DMS153 (cell line): ENCODE measurements around the gene CYTH4.

Experiments
- DNase-seq: peaks from one replicate; lab custom pipeline; 2025; lab: John Stamatoyannopoulos, UW

CYTH4 gene

DNA sequence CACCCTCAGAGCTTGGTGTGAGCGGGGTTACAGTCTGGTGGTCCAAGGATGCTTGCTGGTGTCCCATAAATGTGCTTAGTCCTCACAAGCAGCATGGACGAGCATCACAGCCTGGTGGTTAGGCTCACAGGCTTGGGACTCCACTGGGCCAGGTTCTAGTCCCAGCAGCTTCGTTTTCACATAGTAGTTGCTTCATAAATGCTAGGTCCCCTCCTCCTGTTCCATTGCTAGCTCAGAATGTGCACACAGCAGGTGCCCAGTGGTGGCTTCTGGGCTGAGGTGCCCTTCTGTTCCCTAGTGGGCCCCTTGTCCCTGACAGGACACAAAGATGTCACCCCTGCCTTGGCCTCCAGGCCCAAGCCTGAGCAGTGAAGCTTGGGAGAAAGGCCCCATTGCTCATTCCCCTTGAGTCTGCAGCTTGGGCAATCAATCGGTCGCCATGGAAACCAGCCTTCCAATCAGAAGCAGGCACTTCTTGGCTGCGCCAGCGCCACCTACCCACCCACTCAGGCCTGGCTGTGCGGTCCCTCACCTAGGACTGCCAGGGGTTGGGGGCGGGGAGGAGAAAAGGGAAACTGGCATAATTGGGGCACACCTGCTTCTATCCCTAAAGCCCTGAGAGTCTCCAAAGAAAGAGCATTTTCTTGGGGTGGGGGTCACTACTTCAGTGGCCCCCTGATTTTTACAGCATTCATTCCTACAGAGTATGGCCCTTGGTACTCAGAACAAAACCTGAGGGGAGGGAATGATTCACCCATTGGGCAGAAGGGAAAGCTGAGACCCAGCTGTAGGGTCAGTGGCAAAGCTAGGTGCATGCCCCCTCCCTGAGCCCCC lies 48.1 kb downstream of the CYTH4 start:
- DNase-seq, result peak; percentile 28

DNA sequence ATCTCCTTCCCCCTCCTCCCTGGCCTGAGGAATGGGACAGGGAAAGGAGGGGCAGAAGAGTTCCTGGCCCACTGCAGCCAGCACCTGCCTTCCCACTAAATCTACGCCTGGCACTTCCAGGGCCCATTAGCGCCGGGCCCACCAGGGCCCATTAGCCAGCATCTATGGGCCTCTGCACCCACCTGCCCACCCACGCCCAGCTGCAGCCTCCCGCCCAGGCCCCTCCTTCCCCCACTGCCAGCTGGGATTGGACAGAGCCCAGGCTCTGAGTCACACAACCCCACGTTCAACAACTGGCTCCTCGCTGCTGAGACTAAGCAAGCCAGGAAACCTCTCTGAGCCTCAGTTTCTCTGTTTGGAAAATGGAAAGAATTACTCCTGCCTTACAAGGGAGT lies 48.7 kb downstream of the CYTH4 start:
- no peak for DNase-seq

DNA sequence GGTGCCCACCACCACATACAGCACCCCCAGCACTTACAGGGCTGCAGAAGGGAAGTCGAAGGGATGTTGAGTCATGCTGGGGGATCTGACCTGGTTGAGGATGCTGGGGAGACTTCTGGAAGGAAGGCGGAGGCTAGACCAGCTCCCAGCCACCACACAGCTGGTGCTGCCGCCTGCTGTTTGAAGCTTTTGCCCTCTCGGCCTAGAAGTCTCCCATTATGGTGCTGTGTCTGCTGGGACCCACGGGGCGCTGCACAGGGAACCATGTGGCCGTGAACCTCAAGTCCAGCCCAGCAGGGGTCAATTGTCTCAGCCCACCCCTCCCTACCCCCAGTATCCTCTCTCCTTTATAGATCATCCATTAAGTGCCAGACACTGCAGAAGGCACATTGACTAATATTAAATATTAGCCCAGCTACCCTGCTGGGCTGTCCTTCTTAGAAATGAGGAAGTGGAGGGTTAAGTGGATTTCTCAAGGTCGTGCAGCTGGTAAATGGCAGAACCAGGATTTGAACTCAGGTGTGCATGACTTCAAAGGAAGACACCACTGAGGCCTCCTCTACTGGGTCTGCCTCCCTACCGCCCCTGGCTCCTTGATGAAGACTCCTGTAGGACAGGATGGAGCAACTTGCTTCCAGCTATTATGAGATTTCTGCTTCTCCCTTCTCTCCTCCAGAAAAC lies 49.7 kb downstream of the CYTH4 start:
- no peak for DNase-seq

DNA sequence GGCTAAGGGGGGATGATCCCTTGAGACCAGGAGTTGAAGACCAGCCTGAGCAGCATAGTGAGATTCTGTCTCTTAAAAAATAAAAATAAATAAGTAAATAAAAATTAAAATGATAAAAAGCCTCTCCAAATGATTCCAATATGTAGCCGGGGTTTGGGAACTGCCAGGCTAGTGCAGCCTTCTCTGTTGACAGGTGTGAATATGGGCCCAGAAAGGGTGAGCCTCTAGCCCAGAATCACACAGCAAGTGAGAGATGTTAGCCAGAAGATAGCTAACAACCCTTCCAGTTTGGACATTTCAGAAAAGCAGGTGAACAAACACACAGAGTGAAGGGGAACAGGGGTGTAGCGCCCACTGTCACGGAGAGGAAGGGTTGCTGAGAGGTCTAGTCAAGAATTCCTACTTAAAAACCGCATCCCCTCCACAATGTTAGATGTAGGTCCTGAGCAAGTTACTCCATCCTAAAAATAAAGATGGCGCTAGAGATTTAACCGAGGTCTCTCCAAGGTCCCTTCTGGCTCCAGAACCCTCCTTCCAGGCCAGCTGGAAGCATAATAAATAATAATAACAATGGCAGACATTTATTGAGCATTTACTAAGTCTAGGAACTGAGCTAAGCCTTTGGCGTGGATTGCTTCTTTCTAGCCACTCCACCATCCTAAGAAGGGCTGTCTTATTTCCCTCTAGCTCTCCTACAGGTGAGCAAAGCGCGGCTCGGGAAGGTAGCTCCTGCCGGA lies 51.6 kb downstream of the CYTH4 start:
- DNase-seq, result no peak

DNA sequence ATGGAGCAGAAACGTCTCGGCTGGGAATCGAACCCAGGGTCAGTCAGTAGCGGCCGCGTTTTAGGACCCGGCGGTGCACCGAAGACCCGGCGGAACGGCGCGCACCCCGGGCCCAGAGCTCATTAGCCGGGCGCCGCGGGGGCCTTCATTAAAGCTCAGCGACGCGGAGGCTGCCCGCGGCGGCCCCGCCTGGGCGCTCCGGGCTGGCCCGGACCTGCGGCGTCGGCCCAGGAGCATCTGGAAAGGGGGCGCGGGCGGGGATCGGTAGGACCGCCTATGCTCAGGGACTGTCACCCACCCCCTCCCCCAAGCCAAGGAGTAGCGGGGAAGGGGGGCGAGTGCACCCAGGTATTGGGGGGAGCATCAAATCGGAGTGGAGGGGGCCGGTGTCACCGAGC lies 52.2 kb downstream of the CYTH4 start:
- no peak for DNase-seq

DNA sequence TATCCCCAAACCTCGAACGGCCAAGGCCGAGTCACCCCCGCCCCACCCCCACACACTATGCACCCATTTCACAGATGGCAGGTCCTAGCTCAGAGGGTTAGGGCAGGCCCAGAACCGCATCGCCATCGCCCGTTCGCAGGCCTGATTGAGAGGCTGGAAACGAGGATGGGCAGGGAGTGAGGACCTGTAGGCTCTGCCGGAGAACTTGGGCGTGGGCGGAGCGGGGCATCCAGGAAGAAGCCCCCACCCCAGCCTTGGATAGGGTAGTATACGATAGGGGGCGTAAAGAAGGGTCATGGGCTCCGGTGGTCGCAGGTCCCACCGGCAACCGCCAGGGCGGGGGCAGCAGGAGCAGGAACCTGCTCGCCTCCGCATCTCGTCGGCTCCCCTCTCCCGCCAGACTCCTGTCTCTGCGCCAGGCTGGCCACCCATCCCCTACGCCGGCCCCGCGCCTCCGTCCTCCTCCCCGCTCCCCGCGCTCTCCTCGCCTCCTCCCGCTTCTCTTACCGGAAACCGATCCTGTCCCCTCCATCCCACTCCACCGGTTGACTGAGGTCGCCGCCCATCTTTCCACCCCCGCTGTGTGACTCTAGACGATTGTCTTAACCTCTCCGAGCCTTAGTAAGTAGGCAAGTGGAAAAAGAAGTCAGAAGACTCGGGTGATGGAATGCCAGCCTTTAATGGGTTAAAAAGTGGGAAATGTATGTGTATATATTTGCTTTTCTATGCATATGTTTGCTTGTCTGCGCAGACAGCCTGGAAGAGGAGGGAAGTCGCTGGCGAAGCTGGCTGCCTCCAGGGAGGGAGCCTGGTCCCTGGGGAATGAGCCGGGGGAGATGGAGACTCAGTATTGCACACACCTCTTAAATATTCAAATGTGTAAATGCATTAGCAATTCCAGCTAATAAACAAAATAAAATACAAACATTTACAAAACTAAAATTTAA lies 52.8 kb downstream of the CYTH4 start:
- DNase-seq, result no peak

DNA sequence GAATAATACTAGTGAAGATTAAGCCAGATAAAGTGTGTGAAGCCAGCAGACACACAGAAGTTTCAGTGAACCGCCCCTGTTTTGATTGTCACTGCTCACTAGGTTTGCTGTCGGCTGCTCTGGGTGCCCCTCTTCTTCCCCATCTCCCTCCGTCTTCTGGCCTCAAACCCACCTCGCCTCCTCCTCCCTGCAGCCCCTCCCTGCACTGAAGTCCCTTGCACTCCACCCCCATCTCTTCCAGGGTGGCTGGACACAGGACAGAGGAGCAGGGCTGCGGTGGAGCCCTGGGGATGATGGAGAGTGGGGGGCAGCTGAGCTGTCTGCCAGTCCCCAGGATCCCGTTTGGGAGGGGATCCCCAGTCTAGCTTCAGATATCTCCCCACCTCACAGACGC lies 53.5 kb downstream of the CYTH4 start:
- DNase-seq, result no peak

DNA sequence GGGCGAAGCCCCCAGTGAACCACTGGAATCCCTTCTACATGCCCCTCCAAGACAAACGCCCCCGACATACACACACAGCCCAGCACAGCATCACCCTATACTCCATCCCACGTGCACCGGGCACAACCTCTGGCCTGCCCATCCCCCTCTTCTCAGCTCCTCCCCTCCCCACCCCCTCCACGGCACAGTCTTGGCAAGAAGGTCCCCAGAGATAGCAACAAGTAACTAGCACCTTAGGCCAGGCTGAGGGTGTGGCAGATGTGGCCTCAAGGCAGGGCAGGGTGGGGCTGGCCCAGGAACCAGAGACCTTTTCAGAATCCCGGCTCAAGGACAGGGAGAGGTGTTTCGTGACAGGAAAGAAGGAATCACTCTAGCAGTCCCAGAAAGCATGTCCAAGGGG lies 54.3 kb downstream of the CYTH4 start:
- DNase-seq, result no peak

DNA sequence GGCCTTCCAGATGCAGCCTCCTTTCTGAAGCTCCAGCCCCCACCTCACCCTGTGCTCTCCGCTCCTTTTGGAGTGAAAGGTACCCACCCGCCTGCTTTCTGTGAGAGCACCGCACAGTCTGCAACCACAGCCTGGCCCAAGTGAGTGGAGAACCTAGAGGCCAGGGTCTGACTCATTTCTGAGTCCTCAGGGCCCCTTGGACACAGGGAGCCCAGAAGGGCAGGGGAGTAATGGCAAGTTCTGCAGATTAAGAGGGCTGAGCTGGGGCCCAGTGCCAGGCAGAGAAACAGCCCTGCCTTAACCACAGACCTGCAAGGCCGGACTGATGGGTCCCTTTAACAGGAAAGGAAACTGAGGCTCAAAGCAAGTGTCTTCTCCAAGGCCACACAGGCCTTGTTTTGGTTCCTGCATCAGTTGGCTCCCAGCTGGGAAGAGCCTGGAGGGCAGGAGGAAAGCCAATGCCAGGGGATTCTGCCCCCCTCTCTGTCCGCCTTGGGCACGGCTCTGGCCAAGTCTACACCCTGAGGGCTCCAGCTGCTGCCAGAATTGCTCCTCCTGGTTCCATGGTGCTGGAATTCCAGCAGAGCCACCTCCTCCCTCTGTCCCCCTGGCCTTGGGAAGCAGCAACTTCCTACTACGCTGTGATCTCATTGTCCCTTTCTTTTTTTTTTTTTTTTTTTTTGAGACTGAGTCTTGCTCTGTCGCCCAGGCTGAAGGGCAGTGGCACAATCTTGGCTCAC lies 55.1 kb downstream of the CYTH4 start:
- DNase-seq, result no peak

DNA sequence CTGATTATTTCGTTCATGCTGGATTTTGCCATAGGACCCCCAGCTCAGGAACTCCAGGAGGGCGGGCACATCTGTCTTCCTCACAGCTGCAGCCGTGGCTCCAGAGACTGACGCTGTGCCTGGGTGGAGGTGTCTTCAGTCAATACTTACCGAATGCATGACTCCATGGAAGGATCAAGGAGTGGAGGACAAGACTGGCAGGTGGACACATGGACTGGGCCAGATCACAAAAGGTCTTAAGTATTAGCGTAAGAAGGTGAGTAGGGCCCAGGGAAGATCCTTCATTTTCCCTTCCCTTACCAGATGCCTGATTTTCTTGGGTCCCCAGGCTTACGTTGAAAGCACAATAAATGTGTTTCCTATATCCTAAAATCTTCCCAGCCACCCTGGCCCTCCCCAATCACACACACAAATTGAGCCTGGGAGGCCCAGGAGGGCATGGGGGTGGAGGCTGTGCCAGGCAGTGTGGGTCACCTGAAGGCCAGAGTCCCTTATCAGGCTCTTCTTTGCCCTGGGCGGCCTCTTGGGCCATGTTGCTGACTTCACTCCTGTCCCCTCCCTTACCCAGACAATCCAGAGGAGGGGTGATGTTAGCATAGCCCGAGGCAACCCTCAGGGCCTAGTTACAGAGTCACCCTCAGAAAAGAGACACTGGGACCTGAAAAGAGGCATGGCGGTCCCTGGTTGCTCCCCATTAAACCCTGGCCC lies 56.4 kb downstream of the CYTH4 start:
- DNase-seq, result no peak

DNA sequence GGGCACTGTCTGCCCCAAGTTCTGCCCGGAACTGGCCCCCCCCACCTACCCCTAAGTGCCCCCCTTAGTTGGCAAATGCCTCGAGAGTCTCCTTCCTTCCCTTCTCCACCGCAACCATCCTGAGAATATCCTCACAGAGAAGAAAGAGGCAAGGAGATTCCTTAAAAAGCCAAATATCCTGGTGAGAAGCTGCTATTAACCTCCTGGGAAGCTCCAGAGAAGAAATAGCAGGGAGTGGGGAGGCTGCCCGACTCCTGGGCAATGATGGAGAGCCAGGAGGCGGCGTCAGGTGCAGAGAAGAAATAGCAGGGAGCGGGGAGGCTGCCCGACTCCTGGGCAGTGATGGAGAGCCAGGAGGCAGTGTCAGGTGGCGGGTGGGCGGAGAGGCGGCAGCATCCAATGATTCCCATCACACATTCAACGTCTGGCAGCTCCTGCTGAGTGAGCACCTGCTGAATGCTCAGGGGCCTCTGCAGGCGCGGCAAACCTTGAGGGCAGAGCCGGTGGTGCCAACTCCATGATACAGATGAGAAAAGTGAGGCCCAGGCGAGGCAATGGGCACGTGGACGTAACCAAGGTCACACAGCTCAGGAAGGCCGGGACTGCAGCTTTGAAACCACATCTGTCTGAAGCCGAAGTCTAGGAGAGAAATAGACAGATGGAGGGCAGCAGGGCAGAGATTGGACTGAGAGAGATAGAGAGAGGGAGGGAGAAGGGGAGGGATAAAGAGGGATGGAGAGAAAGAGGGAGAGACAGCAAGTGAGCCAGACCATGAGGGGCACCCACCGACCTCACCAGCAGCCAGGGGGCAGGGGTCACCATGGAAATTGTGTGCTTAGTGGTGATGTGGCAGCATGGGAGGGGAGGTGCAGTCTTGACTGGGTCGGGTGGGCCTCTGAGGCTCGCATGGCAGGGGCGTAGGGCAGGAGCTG lies 58.3 kb downstream of the CYTH4 start:
- peak; percentile 13 for DNase-seq

DNA sequence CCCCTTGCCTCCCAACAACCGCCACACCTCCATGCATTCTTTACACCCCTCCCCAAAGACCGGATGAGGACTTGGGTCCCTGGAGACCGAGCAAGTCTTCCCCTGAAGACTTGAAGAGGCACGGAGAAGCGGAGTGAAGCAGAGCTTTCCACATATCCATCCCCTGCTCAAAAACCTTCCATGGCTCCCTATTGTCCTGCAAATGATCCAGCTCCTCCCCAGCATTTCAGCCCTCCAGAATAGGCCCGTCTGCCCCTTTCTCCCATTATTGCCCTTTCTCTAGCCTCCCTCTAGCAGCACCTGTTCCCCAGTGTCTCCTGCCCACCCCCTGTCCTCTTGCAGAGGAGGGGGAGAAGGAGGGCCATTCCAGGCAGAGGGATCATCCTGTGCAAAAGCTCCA lies 59.8 kb downstream of the CYTH4 start:
- no peak for DNase-seq

DNA sequence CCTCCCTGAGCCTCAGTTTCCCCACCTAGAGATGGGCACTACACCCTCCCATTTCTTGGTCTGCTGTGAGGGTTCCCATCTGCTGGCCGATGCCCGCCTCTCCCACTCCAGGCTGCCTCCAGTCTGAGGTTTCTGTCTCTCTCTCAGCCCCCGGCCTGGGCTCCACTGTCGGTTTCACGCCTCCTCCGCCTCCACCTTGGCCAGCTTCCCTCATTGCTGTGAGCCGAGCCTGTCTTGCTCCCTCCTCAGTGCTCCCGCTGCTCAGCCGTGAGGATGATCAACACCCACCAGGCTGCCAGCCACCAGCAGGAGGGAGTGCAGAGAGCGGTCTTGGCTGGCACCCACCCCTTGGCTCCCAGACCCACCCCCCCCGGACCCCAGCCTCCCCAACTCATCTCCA lies 61.0 kb downstream of the CYTH4 start:
- DNase-seq, result no peak

DNA sequence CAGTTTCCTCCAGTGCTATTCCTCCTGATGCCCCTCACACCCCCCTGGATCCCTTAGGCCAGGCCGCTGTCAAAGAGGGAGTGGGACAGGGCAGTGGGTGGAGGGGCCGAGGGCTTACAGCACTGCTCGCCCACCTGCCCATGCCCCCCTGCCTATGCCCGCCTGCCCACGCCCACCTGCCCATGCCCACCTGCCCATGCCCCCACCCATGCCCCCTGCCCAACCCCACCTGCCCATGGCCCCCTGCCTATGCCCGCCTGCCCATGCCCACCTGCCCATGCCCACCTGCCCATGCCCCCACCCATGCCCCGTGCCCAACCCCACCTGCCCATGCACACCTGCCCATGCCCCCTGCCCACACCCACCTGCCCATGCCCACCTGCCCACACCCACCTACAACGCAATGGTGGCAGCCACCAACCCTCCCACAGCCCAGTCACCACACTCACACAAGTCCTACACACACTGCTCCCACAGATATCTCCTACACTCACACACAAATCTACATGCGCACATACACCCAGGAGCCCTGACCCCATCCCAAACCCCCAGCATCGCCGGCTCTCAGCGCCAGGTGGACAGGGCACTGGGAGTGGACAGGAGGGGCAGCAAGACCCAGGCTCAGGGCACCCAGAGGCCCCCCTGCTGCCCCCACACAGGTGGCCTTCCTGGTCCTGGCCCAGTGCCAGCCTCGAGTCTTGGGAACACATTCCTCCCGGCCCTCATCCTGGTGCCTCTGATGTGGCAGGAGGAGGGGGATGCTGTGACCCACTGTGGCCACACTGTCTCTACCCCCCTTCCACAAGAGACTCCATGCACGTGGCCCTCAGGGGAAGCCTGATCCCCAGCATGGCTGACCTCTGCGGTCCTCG lies 61.8 kb downstream of the CYTH4 start:
- DNase-seq, result no peak

DNA sequence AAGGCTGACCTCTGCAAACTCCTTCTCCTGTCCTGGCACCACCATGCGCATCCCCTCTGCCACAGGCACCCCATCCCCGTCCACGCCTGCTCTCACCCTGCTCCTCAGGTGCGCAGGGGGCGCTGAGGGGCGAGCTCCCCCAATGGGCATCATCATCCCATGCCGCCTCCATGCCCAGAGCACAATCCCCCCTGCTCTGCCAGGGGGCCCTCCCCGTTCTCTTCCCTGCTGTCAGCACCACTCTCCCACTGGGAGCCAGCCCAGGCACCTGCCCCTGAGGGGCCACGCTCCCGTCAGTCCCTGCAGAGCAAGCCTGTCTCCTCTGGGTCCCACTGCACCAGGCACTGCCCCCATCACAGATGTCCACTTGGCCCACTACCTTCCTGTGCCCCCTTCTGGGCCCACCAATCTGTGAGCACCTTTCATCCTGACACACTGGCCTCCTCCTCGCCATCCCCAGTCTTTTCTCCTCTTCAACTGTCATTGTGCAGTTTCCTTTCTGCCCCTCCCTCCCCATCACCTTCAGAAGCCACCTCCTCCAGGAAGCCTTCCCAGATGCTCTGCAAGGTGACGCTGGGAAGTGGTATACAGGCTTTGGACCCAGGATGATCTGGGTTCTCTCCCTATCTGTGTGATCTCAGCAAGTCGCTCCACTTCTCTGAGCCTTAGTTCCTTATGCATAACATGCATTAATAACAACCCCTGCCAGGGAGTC lies 62.6 kb downstream of the CYTH4 start:
- DNase-seq, result no peak

DNA sequence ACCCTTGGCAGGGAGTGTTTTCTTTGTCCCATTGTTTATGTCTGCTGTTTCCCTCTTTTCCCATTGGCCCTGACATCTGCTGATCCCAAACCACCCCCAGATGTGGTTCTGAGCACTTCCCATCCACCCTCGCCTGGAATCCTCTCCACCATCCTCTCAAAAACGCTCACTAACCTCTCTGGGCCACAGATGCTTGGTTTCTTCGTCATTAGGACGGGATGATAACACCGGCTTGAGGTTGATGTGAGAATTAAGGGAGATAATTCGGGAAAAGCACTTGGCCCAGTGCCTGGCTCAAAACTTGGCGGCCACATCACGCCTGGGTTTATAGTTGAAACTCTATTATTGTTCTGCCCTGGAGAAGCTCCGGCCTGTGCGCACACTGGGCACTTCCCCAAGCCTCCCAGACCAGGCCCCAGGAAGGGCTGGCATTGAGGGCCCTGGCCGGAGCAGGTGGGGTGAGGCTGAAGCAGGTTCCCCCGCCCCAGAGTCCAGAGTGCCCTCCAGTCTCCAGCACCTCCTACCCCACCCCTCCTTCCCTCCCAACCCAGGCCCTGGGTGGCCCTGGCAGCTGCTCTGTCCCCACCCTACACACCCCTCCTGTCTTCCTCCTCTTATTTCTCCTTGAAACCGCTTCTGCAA lies 63.7 kb downstream of the CYTH4 start:
- DNase-seq, result no peak

DNA sequence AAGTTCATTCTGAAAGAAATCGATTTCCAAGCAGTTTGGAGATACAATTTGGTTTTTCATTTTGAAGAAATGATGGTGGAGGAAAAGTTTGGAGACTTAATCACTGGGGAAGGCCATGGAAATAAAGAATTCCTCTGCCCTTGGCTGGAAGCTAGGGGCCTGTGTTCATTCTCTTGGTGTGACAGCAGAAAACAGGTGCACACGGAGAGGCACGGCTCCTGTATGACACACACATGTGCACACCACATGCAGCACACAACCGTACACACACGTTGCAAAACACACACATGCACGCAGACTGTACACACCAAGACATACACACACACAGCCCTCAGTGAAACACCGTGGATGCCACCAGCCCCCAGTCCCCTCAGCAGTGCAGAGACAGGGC lies 64.2 kb downstream of the CYTH4 start:
- DNase-seq, result no peak
